HG03103 (cell line): Measurements from ENCODE around the gene PTCH1.

ENCODE experiments used
- ATAC-seq: cut with Tn5 transposase; IDR thresholded peaks from one replicate; pipeline ENCODE4 v1.9.1; 2021; ENCODE audit warnings: low read depth; ENCODE audit not compliant: unreplicated experiment

PTCH1 gene

GRCh38 chr9:95499847-95500246 is 16.9 kb downstream of the PTCH1 start:
- ATAC-seq: no peak

DNA sequence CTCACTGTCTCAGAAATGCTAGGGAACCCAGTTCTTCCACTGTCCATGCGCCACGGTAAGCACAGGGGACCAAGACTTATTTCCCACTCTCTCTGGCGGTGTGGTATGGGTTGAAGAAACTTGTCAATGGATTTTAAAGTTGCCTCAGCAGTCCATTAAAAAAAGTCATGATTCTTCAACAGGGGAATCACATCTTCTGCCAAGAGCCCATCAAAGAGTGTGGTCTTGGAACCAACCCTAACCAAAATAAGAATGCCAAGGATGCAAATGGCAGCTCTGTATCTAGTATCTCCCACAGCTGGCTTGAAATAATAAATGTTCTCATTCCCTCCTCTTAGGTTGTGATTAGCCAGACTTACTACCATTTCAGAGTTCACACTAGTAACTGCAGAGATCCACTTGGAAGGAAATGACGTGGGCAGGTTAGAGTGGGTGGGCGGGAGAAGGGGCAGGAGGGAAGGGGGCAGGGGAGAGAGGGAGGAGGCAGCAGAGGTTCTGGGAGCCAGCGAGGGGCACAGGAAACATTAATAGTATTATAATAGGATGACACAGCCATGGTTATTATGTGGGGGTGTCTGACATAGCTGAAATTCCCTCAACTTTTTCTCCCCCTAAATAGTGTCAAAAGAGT is 17.6 kb downstream of the PTCH1 start:
- ATAC-seq: no peak

- no peak for ATAC-seq
Measured at GRCh38 chr9:95498641-95499040, 18.1 kb downstream of the PTCH1 start.

DNA sequence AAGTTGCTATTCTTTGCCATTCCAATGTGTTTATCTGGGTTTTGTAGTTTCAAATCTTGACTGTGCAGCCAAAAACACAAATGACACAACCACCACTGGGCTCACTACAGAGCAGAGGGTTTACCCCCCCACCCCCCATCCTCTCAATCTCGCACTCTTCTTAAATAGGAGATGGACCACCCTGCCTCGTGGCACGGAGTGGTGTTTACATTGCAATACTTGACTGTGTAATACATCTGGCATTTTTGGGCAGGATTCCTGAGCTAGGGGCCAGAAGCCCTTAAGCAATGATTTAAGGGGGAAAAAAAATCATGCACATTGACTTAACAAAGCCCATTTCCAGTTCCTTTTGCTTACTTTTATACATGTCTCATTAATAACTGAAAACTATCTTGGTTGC is 19.0 kb downstream of the PTCH1 start:
- ATAC-seq: no peak

- no peak for ATAC-seq
Measured at GRCh38 chr9:95496687-95497086, 20.1 kb downstream of the PTCH1 start.

DNA sequence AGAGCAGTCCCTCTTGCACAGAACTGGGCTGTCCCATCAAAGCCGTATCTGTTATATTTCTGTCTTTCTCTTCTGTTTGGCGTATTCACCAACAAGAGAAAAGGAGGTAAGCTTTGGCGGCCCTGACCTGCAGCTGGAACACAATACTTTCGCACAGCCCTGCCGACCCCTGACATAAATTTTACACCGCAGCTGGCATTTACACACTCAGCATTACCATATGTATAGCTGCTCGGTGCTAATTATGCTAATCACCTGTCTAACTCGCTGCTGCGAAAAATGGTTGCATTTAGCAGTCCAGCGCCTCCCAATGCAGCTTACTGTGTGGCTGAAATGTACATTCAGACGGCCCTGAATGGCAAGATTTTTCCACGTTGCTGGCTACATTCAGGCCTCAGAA is 20.8 kb downstream of the PTCH1 start:
- no peak for ATAC-seq

- ATAC-seq: no peak
Measured at GRCh38 chr9:95495529-95495928, 21.2 kb downstream of the PTCH1 start.

DNA sequence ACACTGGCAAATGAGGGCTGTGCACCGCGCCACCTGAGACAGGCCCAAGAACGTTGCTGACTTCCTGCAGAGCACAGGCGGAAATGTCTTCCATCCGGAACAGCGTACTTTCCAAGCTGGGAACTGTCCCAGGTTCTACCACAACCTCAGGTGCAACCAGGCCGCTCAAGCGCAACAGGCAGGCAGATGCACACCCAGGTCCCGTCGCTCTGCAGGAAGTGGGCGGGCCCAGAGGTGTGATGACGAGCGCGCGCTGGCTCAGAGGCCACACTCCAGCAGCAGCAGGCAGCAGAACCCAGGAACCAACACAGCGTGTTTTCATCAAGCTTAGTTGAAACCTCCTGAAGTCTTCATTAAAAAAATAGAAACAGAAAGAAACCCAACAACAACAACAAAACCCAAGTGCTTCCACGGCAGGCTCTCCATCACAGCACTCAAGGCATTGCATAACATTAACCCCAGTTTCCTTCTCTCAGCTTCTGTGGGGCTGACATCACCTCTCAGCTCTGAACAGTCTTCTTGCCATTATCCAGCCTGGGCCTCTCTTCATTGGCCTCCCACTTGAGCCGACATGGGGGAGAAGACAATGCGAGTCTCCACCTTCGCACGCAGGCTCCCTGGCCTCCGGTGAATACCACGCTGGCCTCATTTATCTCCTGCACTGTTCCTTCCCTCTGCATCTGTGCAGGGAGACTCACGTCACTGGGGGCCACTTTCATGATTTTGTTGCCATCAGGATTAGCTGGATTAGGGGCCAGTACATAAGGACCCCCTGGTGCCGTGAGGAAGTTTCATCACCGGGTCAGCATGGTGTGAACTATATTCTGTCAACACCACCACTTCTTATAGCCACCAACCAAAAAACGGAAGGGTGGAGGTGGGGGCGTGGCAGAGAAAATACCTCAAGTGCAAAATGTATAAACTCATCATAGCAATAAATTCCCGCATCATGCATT is 22.1 kb downstream of the PTCH1 start:
- peak; percentile 71 for ATAC-seq

DNA sequence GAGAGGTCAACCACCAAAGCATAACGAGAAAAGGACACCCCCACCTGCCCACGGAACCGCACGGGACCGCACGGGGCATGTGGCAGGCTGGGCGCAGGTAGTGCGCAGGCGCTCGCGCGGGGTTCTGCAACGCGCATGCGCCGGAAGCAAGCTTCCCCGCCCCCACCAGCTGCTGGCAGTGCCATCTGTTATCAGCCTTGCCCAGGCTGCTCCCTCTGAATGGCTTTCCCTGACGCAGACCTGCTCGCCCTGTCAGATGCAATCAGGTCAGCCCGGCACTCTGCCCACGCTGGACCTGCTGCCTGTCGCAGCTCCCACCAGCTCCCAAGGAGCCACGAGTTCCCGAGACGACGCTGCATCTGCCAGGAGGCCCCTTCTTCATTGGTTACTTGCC is 22.8 kb downstream of the PTCH1 start:
- peak; percentile 24 for ATAC-seq

GRCh38 chr9:95493402-95493801 is 23.4 kb downstream of the PTCH1 start:
- ATAC-seq: no peak

DNA sequence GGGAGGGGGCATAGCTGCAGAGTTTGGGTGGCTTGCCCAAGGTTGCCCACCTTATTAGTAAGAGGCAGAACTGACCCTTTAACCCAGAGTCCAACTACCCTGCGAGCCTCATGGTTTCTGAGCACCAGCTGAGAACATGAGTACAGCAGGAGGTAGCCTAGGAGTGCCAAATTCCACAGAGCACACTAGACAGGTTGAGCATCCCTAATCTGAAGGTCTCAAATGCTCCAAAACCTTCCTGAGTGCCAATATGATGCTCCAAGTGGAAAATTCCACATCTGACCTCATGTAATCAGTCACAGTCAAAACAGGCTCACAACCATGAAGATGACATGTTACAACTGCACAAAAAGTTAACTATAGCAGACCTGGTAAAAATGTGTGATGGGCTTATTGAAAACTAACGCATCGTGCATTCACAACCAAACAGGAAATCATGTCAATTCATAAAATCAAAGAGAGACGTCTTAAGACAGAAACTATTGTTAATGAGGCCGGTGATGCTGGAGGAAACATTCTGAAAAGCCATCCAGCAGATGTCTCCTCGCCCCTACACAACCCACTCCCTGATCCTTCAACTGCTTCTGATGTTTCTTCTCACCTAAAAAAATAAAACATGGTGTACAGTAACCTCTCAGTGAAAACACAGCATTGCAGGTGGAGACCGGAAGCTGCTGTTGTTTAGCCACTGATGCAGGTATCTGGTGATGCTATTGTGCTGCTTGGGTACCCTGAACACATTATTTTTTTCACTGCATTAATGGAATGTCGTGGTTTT is 25.0 kb downstream of the PTCH1 start:
- ATAC-seq: no peak

- ATAC-seq: no peak
Measured at GRCh38 chr9:95488954-95489353, 27.8 kb downstream of the PTCH1 start.

GRCh38 chr9:95486318-95486717 is 30.5 kb downstream of the PTCH1 start:
- ATAC-seq: no peak

DNA sequence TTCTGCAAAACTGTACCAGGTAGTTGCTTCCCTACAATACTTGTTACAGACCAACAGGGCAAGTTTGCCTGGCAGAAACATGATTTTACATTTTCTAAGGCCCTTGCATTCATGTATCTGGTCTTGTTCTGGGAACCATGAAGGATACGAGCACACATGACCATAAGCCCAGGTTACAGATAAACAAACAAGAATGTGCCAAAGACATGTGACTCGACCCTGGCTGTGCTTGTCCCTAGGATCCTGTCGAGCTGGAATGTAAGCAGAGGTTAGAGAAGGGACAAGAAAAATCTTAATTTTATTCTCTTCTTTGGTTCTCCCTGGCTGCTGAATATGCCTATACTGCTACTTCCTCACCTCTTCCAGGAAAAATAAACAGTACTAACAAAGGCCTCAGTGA is 32.5 kb downstream of the PTCH1 start:
- no peak for ATAC-seq

GRCh38 chr9:95483431-95483830 is 33.3 kb downstream of the PTCH1 start:
- no peak for ATAC-seq

DNA sequence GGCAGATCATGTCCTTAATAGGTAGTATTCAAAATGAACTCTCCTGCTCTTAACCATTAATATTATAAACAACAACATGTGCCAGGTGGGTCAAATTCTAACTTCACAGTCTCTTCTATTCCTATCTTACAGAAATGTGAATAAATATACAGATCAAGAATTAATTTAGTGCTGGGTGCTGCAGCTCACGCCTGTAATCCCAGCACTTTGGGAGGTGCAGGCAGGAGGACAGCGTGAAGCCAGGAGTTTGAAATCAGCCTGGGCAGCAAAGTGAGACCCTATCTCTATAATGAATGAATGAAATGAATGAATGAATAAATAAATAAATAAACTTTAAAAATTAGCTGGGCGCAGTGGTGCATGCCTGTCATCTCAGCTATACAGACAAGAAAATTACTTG is 34.1 kb downstream of the PTCH1 start:
- no peak for ATAC-seq

- no peak for ATAC-seq
Measured at GRCh38 chr9:95481000-95481399, 35.8 kb downstream of the PTCH1 start.

DNA sequence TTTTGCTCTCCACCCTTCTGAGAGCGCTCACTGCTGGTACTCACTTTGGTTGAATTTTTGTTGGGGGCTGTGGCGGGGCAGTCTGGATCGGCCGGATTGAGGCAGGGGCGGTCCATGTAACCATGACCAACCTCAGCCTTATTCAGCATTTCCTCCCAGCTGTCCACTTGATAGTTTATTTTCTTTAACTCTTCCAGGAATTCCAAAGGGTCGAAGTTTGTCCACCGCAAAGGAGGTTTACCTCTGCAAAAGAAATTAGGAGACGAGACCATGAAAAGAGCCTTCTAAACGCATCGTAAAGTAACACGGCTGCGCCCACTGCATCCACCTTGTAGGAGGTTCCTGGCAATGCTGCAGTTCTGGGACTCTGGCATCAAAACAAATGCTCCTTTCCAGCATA is 36.4 kb downstream of the PTCH1 start:
- ATAC-seq: no peak

DNA sequence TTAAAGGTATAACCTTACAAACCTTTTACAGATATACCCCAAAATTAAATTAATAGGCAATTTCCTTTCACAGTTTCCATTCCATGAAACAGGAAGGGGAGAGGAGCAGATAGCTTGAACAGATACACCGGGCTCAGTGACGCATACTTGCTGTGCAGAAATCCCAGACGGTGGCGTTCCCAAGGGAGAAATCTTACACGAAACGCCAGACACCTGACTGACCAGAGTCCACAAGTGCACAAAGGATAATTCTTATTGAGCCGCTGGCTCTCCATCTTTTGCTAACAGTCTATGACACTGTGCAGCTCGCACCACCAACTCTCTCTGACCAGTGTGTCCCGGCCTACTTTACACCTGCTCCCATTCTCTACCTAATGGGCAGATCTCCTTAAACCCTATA is 37.4 kb downstream of the PTCH1 start:
- ATAC-seq: no peak

- no peak for ATAC-seq
Measured at GRCh38 chr9:95478335-95478734, 38.4 kb downstream of the PTCH1 start.

DNA sequence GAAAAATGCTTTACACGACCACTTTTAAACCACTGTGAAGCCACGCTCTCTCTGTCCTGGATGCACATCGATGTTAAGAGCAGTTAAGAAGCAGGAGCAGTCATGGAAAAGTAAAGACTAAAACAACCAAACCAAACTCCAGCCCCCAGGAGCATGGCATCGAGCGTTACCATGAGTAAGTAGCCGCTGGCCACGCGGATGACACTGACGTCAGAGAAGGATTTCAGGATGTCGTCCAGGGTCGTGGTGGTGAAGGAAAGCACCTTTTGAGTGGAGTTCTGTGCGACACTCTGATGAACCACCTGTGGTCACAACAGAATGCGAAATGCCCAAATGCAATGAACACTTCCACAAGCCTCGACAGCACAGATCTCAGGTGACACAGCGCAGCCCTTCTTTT is 38.9 kb downstream of the PTCH1 start:
- ATAC-seq: no peak
